ENCODE results near the gene TPP1.

The TPP1 gene

GRCh38 chr11:6572215-6572614, 47.0 kb downstream of the TPP1 start:
- Mint-ChIP-seq H3K9me3 (no peaks in the 10 kb centered on the region), H3K4me3 (no peak overlapping the region), H3K4me1 (no peaks in the 10 kb centered on the region), H3K27me3 (no peaks in the 10 kb centered on the region), H3K27ac (no peak overlapping the region), H3K36me3 (peaks cover 7% of the 10 kb centered on the region)

GRCh38 chr11:6571434-6572008, 47.7 kb downstream of the TPP1 start:
- H3K9me3 Mint-ChIP-seq, result no peaks in the 10 kb centered on the region
- H3K36me3 Mint-ChIP-seq, result peaks cover 7% of the 10 kb centered on the region
- H3K27me3 Mint-ChIP-seq, result no peaks in the 10 kb centered on the region
- H3K4me1 Mint-ChIP-seq, result no peaks in the 10 kb centered on the region
- no peak overlapping the region for H3K4me3 Mint-ChIP-seq
- no peak overlapping the region for H3K27ac Mint-ChIP-seq

- Mint-ChIP-seq H3K36me3 (peaks cover 9% of the 10 kb centered on the region), H3K27ac (no peak overlapping the region), H3K4me3 (no peak overlapping the region), H3K4me1 (no peaks in the 10 kb centered on the region), H3K27me3 (no peaks in the 10 kb centered on the region), H3K9me3 (no peaks in the 10 kb centered on the region)
Observed at GRCh38 chr11:6570691-6571427, 48.4 kb downstream of the TPP1 start.

GRCh38 chr11:6569706-6570105, 49.5 kb downstream of the TPP1 start:
- Mint-ChIP-seq H3K27ac (no peak overlapping the region), H3K9me3 (no peaks in the 10 kb centered on the region), H3K36me3 (peaks cover 9% of the 10 kb centered on the region), H3K27me3 (no peaks in the 10 kb centered on the region), H3K4me1 (no peaks in the 10 kb centered on the region), H3K4me3 (no peak overlapping the region)

GRCh38 chr11:6568191-6568918, 50.9 kb downstream of the TPP1 start:
- no peak overlapping the region for H3K4me3 Mint-ChIP-seq
- no peaks in the 10 kb centered on the region for H3K27me3 Mint-ChIP-seq
- no peaks in the 10 kb centered on the region for H3K4me1 Mint-ChIP-seq
- H3K36me3 Mint-ChIP-seq, result peaks cover 7% of the 10 kb centered on the region
- no peak overlapping the region for H3K27ac Mint-ChIP-seq
- no peaks in the 10 kb centered on the region for H3K9me3 Mint-ChIP-seq

GRCh38 chr11:6567371-6567745, 51.9 kb downstream of the TPP1 start:
- Mint-ChIP-seq H3K9me3 (no peaks in the 10 kb centered on the region), H3K27me3 (no peaks in the 10 kb centered on the region), H3K27ac (no peak overlapping the region), H3K4me1 (no peaks in the 10 kb centered on the region), H3K4me3 (no peak overlapping the region), H3K36me3 (peaks cover 8% of the 10 kb centered on the region)

GRCh38 chr11:6566704-6567370, 52.4 kb downstream of the TPP1 start:
- Mint-ChIP-seq H3K4me1 (no peaks in the 10 kb centered on the region), H3K4me3 (no peak overlapping the region), H3K9me3 (no peaks in the 10 kb centered on the region), H3K36me3 (peaks cover 11% of the 10 kb centered on the region), H3K27ac (no peak overlapping the region), H3K27me3 (no peaks in the 10 kb centered on the region)

- no peaks in the 10 kb centered on the region for H3K4me1 Mint-ChIP-seq
- no peaks in the 10 kb centered on the region for H3K9me3 Mint-ChIP-seq
- H3K27me3 Mint-ChIP-seq, result no peaks in the 10 kb centered on the region
- no peak overlapping the region for H3K27ac Mint-ChIP-seq
- no peak overlapping the region for H3K4me3 Mint-ChIP-seq
- H3K36me3 Mint-ChIP-seq, result peaks cover 10% of the 10 kb centered on the region
Observed at GRCh38 chr11:6565988-6566703, 53.1 kb downstream of the TPP1 start.

- Mint-ChIP-seq H3K36me3 (peaks cover 10% of the 10 kb centered on the region), H3K4me3 (no peak overlapping the region), H3K27ac (no peak overlapping the region), H3K9me3 (no peaks in the 10 kb centered on the region), H3K4me1 (no peaks in the 10 kb centered on the region), H3K27me3 (no peaks in the 10 kb centered on the region)
Observed at GRCh38 chr11:6565325-6565724, 53.9 kb downstream of the TPP1 start.

GRCh38 chr11:6563667-6564066, 55.6 kb downstream of the TPP1 start:
- no peaks in the 10 kb centered on the region for H3K27me3 Mint-ChIP-seq
- peaks cover 10% of the 10 kb centered on the region for H3K36me3 Mint-ChIP-seq
- no peak overlapping the region for H3K4me3 Mint-ChIP-seq
- H3K4me1 Mint-ChIP-seq, result no peaks in the 10 kb centered on the region
- no peaks in the 10 kb centered on the region for H3K9me3 Mint-ChIP-seq
- no peak overlapping the region for H3K27ac Mint-ChIP-seq

GRCh38 chr11:6563121-6563619, 56.1 kb downstream of the TPP1 start:
- H3K4me1 Mint-ChIP-seq, result no peaks in the 10 kb centered on the region

More at GRCh38 chr11:6563121-6563619, 56.1 kb downstream of the TPP1 start:
- Mint-ChIP-seq H3K36me3 (peaks cover 10% of the 10 kb centered on the region), H3K9me3 (no peaks in the 10 kb centered on the region), H3K27me3 (no peaks in the 10 kb centered on the region), H3K27ac (no peak overlapping the region), H3K4me3 (no peak overlapping the region)
